Measurements from ENCODE around the gene RPH3AL.

RPH3AL gene

DNA sequence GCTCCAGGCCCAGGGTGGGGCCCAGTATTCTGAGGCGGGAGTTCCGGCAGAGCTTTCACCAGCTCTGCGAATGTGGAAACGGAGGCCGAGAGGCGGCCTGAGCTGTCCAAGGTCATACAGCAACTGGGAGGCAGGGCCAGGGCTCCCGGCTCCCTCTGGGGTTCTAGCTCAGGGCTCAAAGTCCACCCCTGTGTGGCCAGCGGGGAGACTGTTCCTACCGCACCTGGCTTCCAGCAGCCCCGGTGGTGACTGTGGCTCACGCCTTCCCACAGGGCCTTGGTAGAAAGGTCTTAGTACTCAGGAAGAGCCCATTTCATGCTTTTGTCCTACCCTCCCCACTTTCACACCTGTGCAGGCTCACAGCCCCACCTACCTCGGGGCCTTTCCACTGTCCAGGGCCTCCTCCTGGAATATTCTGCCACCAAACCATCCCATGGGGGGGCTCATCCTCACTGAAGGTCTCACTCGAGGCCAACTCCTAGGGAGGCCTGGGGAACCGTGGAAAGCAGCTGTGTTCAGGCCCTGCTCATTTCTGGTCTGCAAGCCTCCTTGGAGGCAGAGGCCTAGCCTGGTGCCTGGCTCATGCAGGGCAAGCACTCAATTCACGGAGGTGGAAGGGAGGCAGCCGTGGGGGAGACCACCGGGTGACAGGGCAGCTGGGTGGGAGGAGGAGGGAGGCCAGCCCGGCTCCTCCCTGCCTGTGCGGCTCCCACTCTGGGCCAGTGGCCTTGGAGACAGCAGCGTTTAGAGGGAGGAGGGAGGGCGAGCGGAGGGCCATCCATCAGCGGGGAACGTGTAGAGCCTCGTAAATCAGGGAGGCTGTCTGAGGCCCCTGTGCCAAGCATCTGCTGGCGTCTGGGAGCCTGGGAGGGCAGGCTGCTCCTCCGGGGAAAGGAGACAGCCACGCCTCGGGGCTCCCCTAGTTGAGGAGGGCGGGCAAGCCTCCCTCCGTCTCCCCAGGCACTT lies 158.5 kb downstream of the RPH3AL start:
- no peak for ATAC-seq

GRCh38 chr17:193426-193810 lies 159.2 kb downstream of the RPH3AL start:
- ATAC-seq = no peak

DNA sequence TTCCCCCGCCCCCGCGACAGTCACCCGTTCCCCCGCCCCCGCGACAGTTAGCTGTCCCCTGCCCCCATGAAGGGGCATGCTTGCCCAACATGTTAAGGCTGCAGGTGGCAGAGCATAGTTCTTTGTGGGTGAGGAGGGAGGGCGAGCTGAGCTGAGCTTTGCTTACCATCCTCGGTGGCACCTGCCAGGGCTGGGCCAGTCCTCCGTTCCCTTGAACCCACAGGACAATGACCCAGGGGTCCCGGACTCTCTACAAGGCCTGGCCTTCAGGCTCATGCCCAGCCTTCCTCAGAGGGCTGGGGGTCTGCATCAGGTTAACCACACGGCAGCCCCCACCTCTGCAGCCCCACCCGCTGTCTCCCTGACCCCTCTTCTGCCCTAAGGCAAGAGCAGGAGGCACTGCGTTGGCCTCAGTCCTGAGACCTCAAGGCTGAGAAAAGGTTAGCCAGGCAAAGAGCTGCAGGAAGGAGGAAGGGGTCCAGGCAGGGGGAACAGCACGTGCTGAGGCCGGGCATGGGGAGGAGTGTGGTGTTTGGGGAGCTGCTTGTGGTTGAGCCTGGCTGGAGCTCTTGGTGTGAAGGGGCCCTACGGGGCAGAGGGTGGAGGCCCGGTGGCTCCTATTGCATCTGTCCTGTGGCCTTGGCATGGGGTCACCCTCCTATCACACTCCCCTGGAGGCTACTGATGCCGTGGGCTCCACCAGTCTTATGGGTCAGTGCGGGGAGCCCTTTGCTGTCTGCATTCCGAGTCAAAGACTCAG lies 159.8 kb downstream of the RPH3AL start:
- no peak for ATAC-seq

GRCh38 chr17:189444-189843 lies 163.2 kb downstream of the RPH3AL start:
- ATAC-seq = peak in 1 of 2 donors; percentile 38

DNA sequence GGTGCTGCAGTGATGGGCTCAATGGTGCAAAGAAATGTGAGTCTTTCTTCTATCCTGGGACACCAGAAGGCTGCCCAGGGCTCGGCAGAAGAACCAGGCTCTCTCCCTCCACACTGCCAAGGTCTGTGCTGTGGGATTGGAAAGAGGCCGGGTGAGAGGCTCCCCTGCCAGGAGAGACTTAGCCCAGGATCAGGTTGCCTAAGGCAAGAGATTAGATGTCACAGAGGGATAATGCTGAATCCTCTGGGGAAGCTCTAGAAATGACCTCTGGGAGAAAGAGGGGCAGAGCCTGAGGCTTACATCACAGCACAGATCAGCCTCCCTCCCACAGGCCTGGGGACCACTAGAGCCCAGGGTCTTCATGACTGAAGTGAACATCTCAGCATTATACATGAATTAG lies 165.5 kb downstream of the RPH3AL start:
- ATAC-seq = no peak

- peak in 1 of 2 donors; percentile 53 for ATAC-seq
Measured at GRCh38 chr17:185445-186138, 167.0 kb downstream of the RPH3AL start.

- no peak for ATAC-seq
Measured at GRCh38 chr17:183021-183420, 169.6 kb downstream of the RPH3AL start.

DNA sequence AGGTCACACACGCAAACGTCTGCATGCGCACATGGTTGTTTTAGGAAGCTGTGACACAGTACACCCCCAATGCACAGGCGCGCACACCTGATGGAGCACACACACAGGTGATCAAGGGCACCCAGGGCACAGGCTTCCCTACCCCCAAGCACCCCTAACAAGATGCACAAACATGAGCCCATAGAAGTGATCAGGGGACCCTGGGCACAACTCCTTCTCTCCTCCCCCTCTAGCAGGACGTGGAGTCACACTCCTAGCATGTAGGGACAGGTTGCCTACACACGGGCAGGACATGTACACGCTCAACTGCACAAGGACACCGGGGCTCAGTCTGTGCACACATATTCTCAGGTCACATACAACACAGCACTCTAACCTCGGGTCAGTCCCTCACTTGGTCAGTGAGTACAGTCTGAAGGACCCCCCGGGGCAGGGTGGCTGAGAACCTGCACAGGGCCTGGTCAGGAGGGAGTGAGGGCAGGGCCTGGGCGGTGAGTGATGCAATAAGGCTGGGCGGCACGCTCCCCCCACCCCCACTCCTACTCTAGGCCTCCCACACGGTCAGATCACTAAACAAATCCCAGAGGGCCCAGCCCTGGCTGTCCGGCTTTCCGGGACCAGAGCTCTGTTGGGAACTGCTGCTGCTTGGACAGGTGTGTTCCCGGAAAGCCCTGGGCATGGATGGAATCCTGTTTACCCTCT lies 170.4 kb downstream of the RPH3AL start:
- no peak for ATAC-seq

DNA sequence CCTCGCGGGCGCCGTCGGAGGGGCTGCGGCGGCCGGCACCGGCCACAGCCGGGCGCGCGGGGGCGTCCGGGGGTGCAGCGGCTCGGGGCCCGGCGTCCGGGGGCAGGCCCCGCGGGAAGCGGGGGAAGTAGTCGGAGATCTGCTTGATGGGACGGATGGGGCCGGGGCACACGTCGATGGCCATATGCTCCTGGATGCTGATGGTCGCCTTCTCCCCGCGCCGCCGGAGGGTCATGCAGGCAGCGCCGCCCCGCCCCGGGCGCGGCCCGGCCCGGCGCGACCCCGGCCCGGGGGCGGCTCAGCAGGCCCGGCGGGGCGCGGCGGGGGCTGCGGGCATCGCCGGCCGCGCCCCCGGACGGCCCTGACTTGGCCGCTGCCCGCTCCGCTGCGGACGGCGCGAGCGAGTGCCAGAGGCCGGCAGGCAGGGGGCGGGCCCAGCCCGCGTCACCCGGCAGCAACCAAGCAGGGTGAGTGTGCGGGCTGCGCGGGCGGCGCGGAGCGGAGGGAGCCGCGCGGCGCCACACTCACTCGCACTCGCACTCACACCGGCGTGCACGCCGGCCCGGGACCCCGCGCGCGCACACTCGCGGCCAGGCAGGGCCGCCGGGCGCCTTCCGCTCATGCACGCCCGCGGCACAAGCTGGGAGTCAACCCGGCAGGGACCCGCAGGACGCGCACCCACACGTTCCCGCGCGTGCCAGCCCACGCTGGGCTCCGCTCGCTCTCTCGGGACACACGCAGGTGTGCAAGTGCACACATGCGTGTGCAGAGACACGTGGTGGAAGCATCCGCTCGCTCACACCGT lies 171.2 kb downstream of the RPH3AL start, which contains the start of gene DOC2B:
Gene DOC2B (minus strand): TSS at position 406 of the 805 bp plus-strand sequence. CDS start 171 bp downstream, at position 235.
- peak; percentile 63 to 74 for ATAC-seq

GRCh38 chr17:180381-181244 lies 172.0 kb downstream of the RPH3AL start:
- no peak for ATAC-seq

- no peak for ATAC-seq
Measured at GRCh38 chr17:179781-180380, 172.7 kb downstream of the RPH3AL start.

GRCh38 chr17:179066-179432 lies 173.6 kb downstream of the RPH3AL start:
- ATAC-seq = no peak

- no peak for ATAC-seq
Measured at GRCh38 chr17:178292-179065, 174.1 kb downstream of the RPH3AL start.

DNA sequence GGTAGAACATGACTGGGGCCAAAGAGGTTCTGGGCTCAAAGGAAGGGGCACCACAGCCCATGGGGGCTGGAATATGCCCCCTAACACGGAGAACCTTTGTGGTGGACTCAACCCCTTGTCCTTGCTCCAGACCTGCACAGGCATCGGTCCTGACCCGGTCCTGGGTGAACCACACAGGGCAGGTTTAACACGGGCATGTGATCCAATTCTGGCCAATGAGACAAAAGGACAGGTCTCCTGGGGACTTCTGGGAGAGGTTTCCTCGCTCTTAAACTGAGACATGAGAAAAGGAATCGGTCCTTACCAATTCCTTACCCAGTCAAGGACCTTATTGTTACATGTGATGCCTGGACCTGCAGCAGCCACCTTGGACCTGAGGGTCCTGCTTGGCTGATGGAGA lies 174.8 kb downstream of the RPH3AL start:
- ATAC-seq = no peak

- ATAC-seq = no peak
Measured at GRCh38 chr17:177155-177554, 175.5 kb downstream of the RPH3AL start.

- no peak for ATAC-seq
Measured at GRCh38 chr17:173166-173911, 179.3 kb downstream of the RPH3AL start.

DNA sequence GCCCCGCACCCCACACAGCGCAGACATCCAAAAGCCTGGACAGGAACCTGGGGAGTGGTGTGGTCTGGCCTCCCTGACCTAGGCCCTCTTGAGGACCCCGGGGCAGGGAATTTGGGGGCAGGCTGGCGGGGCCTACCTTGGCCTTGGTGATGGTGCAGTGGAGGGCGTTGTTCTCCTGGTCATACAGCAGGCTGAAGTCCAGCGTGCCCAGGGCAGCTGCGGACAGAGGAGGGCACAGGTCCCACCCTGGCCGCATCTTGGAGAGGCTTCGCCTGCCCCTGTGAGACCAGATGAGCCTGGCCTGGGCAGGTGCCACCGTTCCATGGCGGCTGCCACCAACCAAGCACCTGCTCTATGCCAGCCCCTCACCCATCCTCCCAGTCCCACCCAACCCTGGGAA lies 180.2 kb downstream of the RPH3AL start:
- ATAC-seq = no peak

DNA sequence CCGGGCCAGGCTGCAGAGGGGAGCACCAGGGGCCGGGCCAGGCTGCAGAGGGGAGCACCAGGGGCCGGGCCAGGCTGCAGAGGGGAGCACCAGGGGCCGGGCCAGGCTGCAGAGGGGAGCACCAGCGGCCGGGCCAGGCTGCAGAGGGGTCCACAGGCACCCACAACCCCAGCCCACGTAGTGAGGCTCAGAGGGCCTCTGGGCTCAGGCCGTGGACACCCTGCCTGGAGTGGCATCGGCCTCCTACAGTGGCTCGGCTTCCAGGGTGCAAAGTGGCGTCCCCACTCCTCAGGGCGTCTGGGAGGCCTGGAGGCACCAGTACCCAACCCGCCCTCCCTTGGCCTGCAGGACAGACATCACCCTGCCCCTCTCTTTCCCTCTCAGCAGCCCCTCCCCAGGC lies 180.7 kb downstream of the RPH3AL start:
- ATAC-seq = no peak
